ENCODE data around the gene STK11.

DNA sequence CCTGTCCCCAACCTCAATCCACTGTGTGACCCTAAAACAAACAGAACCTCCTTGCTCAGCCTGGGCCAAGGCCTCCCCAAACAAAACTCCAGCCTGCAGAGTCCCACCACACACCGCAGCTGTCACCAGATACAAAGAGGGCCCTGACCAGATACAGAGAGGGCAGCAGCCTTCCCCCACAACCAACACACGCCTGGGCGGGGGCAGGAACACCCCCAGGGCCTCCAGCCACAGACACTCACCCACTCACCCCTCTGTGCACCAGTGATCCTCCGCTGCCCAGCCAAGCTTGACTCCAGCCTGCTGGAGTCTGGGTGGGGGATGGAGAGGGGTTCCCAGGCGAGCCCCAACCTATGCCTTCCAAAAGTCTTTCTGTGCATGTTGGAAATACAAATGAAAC is 57.6 kb downstream of the STK11 start:
- TF ChIP-seq, protein P1, sequence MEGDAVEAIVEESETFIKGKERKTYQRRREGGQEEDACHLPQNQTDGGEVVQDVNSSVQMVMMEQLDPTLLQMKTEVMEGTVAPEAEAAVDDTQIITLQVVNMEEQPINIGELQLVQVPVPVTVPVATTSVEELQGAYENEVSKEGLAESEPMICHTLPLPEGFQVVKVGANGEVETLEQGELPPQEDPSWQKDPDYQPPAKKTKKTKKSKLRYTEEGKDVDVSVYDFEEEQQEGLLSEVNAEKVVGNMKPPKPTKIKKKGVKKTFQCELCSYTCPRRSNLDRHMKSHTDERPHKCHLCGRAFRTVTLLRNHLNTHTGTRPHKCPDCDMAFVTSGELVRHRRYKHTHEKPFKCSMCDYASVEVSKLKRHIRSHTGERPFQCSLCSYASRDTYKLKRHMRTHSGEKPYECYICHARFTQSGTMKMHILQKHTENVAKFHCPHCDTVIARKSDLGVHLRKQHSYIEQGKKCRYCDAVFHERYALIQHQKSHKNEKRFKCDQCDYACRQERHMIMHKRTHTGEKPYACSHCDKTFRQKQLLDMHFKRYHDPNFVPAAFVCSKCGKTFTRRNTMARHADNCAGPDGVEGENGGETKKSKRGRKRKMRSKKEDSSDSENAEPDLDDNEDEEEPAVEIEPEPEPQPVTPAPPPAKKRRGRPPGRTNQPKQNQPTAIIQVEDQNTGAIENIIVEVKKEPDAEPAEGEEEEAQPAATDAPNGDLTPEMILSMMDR (IDR thresholded peaks at IDR 0.05): no peak
- TF ChIP-seq EP300 (IDR thresholded peaks at IDR 0.05): no peak
- TF ChIP-seq POLR2A (IDR thresholded peaks at IDR 0.05): no peak

Data from gastroesophageal sphincter (tissue), 3 donors.